IMR-90 (cell line): ENCODE results near the gene NNT. TPM values are rescaled to one million over a fixed set of nuclear protein-coding genes. Genes with fewer than 3 reads are reported as not detected.

Experiments
- ATAC-seq: fragments of 200-7000 bp; cut with Tn5 transposase; 2 replicates; pipeline ENCODE4 v1.9.1; 2020; ENCODE audit warnings: low read depth, mild to moderate bottlenecking, moderate library complexity
- BruUV-seq: library from RNA; stranded (reverse); fragments of 400-500 nt; replicated peaks from 2 replicates; lab custom pipeline; 2021; lab: Mats Ljungman, UMichigan
- CTCF ChIA-PET: fragments of 300-600 bp; formaldehyde crosslinking; extraction: SDS; loops from one replicate; lab custom pipeline; 2021; ENCODE audit warnings: antibody characterized with exemption; lab: Yijun Ruan, JAX
- POLR2A ChIA-PET: fragments of 300-600 bp; sonication (Branson Sonifier 250); formaldehyde crosslinking; loops from one replicate; lab custom pipeline; 2022; ENCODE audit warnings: antibody characterized with exemption; ENCODE audit not compliant: unreplicated experiment; lab: Charles Lee
- DNase-seq: peaks from one replicate; pipeline ENCODE4 v3.0.0; 2013
- H2AFZ ChIP-seq: replicated peaks from 2 replicates; pipeline ENCODE3; 2013; ENCODE audit warnings: low read length, mild to moderate bottlenecking; ENCODE audit not compliant: poor library complexity
- H2AK5ac ChIP-seq: 2 replicates; pipeline ENCODE4 v1.6.1; 2013; ENCODE audit warnings: low read depth, low read length, inconsistent platforms
- H2AK9ac ChIP-seq: replicated peaks from 2 replicates; pipeline ENCODE3; 2013; ENCODE audit warnings: mild to moderate bottlenecking, low read depth, low read length, moderate library complexity; ENCODE audit not compliant: poor library complexity
- H2BK120ac ChIP-seq: 2 replicates; pipeline ENCODE4 v1.6.1; 2013; ENCODE audit warnings: low read depth, low read length, inconsistent platforms
- H2BK15ac ChIP-seq: 3 replicates; pipeline ENCODE4 v1.6.1; 2013; ENCODE audit warnings: low read depth, low read length, inconsistent platforms
- H2BK20ac ChIP-seq: 2 replicates; pipeline ENCODE4 v1.6.1; 2013; ENCODE audit warnings: low read depth, mild to moderate bottlenecking, inconsistent platforms, low read length, moderate library complexity
- H2BK5ac ChIP-seq: 2 replicates; pipeline ENCODE4 v1.6.1; 2013; ENCODE audit warnings: mild to moderate bottlenecking, low read depth, low read length, inconsistent platforms; ENCODE audit not compliant: poor library complexity, severe bottlenecking
- H3K14ac ChIP-seq: replicated peaks from 2 replicates; pipeline ENCODE4 v1.6.1; 2013; ENCODE audit warnings: low read depth, low read length, inconsistent platforms
- H3K18ac ChIP-seq: 2 replicates; pipeline ENCODE4 v1.6.1; 2013; ENCODE audit warnings: low read depth, low read length, control low read depth
- H3K23ac ChIP-seq: 2 replicates; pipeline ENCODE4 v1.6.1; 2013; ENCODE audit warnings: low read depth, low read length, inconsistent platforms
- H3K27ac ChIP-seq: 2 replicates; pipeline ENCODE4 v1.5.1; 2013; ENCODE audit warnings: mild to moderate bottlenecking, control low read depth, low read length; ENCODE audit not compliant: insufficient read depth
- H3K27me3 ChIP-seq: 2 replicates; pipeline ENCODE4 v1.6.1; 2013; ENCODE audit warnings: low read length; ENCODE audit not compliant: control insufficient read depth, insufficient read depth
- H3K36me3 ChIP-seq: 2 replicates; pipeline ENCODE4 v1.6.1; 2013; ENCODE audit warnings: low read length, mixed read lengths; ENCODE audit not compliant: control insufficient read depth, insufficient read depth
- H3K4ac ChIP-seq: 2 replicates; pipeline ENCODE4 v1.6.1; 2013; ENCODE audit warnings: low read depth, low read length, inconsistent platforms
- H3K4me1 ChIP-seq: 2 replicates; pipeline ENCODE4 v1.6.1; 2013; ENCODE audit warnings: low read length, mixed read lengths; ENCODE audit not compliant: control insufficient read depth, insufficient read depth
- H3K4me2 ChIP-seq: 2 replicates; pipeline ENCODE4 v1.6.1; 2013; ENCODE audit warnings: low read depth, mild to moderate bottlenecking, control low read depth, low read length, moderate library complexity
- H3K4me3 ChIP-seq: 2 replicates; pipeline ENCODE4 v1.5.1; 2013; ENCODE audit warnings: low read depth, mild to moderate bottlenecking, control low read depth, low read length, moderate library complexity; ENCODE audit not compliant: insufficient read depth
- H3K56ac ChIP-seq: 2 replicates; pipeline ENCODE4 v1.6.1; 2013; ENCODE audit warnings: low read length, inconsistent platforms; ENCODE audit not compliant: insufficient read depth; ENCODE audit errors: extremely low read depth
- H3K79me1 ChIP-seq, 2 experiments: 2 replicates each; pipeline ENCODE4 v1.6.1; 2013; ENCODE audit warnings: low read length in 2 of 2, inconsistent platforms in 1 of 2, low read depth in 1 of 2
- H3K9ac ChIP-seq: 2 replicates; pipeline ENCODE4 v1.6.1; 2013; ENCODE audit warnings: low read depth, low read length, control low read depth
- H3K9me1 ChIP-seq: 2 replicates; pipeline ENCODE4 v1.6.1; 2013; ENCODE audit warnings: low read length, inconsistent platforms; ENCODE audit not compliant: insufficient read depth
- H3K9me3 ChIP-seq: 2 replicates; pipeline ENCODE4 v1.6.1; 2013; ENCODE audit warnings: low read length; ENCODE audit not compliant: control insufficient read depth, insufficient read depth
- H4K20me1 ChIP-seq: 2 replicates; pipeline ENCODE4 v1.6.1; 2013; ENCODE audit warnings: low read length, inconsistent platforms; ENCODE audit not compliant: insufficient read depth
- H4K5ac ChIP-seq: 2 replicates; pipeline ENCODE4 v1.6.1; 2013; ENCODE audit warnings: mild to moderate bottlenecking, low read depth, low read length, control low read depth
- H4K8ac ChIP-seq, 2 experiments: 2 replicates each; pipeline ENCODE4 v1.6.1; 2013; ENCODE audit warnings: low read depth in 2 of 2, low read length in 2 of 2, control low read depth in 1 of 2, inconsistent platforms in 1 of 2
- H4K91ac ChIP-seq: 2 replicates; pipeline ENCODE4 v1.6.1; 2013; ENCODE audit warnings: low read depth, low read length, inconsistent platforms; ENCODE audit not compliant: insufficient read depth
- CHD1 ChIP-seq: IDR thresholded peaks from 2 replicates; pipeline ENCODE4 v1.6.1; 2012; ENCODE audit warnings: low read depth, low read length, improper control_type of control experiment
- MAFK ChIP-seq: IDR thresholded peaks from 2 replicates; pipeline ENCODE4 v1.6.1; 2012; ENCODE audit warnings: low read depth, low read length, improper control_type of control experiment
- POLR2A ChIP-seq: IDR thresholded peaks from 2 replicates; pipeline ENCODE4 v1.6.1; 2012; ENCODE audit warnings: mild to moderate bottlenecking, low read depth, low read length
- RCOR1 ChIP-seq: IDR thresholded peaks from 2 replicates; pipeline ENCODE4 v1.6.1; 2012; ENCODE audit warnings: mild to moderate bottlenecking, low read length, improper control_type of control experiment; ENCODE audit not compliant: insufficient replicate concordance
- RFX5 ChIP-seq: IDR thresholded peaks from 2 replicates; pipeline ENCODE4 v1.8.0; 2012; ENCODE audit warnings: low read depth, mild to moderate bottlenecking, low read length, moderate library complexity
- WGBS, 2 experiments: methylation state at CpG; one replicate each; pipeline versions ENCODE4 v1.1.5 to v1.1.7; 2013; ENCODE audit warnings: missing lambda C conversion rate in 2 of 2; ENCODE audit not compliant: insufficient read length in 1 of 2; ENCODE audit errors: extremely low coverage in 2 of 2; 5-methylcytosine and 5-hydroxymethylcytosine counted together
- dilution Hi-C: fragments of 300-500 bp; cut with HindIII; formaldehyde crosslinking; loops from one replicate; pipeline ENCODE4 v1.14.3; 2018; ENCODE audit warnings: low sequenced_read_pairs; ENCODE audit not compliant: unreplicated experiment
- in situ Hi-C: fragments of 300-500 bp; cut with MboI; formaldehyde crosslinking; loops from 3 replicates; pipeline ENCODE4 v1.14.3; 2019; ENCODE audit warnings: low sequenced_read_pairs, inconsistent platforms, mixed read lengths
- intact Hi-C: fragments of 100-400 bp; cut with micrococcal nuclease; formaldehyde crosslinking; loops from 2 replicates; pipeline ENCODE4 v1.10.0; 2022
- polyA plus RNA-seq, 3 experiments: library from polyadenylated mRNA; depleted of rRNA; stranded (reverse); fragments of >200 nt; gene quantifications; 2 replicates each; pipeline ENCODE4 v1.2.3, GENCODE V29; 2012; ENCODE audit warnings: low replicate concordance in 1 of 3
- total RNA-seq: library from RNA; depleted of rRNA; stranded (reverse); fragments of >200 nt; gene quantifications from 2 replicates; pipeline ENCODE4 v1.2.3, GENCODE V29; 2012
- TF ChIP-seq, protein P1 (sequence below): fragments of 150-350 bp; IDR thresholded peaks from 2 replicates; pipeline ENCODE4 v1.6.1; 2016; ENCODE audit warnings: low read depth, mild to moderate bottlenecking, low read length, moderate library complexity, borderline replicate concordance
- TF ChIP-seq, protein P2 (sequence below): fragments of 150-350 bp; IDR thresholded peaks from 2 replicates; pipeline ENCODE4 v1.6.1; 2017; ENCODE audit warnings: mild to moderate bottlenecking, antibody characterized with exemption, low read length, low read depth

NNT gene
- total and polyA plus RNA-seq, 2 of the 4 experiments (the other 2 are of a cell fraction): 23.1 to 57.2 TPM

GRCh38 chr5:43613370-43613769 is 10.4 kb downstream of the NNT start:
- Histone ChIP-seq H3K23ac (no peak overlapping the region), H2BK15ac (no peak overlapping the region), H3K4me3 (no peak overlapping the region), H2BK120ac (no peak overlapping the region), H3K14ac (no peak overlapping the region), H3K4me1 (no peaks in the 10 kb centered on the region), H4K8ac (no peak overlapping the region), H3K27ac (no peak overlapping the region), H2AFZ (no peak overlapping the region), H3K79me1 (peaks cover 8 to 16% of the 10 kb centered on the region in 2 experiments; a peak in 2 of 4 replicates), H3K4me2 (no peak overlapping the region), H3K27me3 (no peaks in the 10 kb centered on the region), H3K4ac (no peak overlapping the region), H3K36me3 (peaks cover 14% of the 10 kb centered on the region), H2BK5ac (no peak overlapping the region), H2AK9ac (no peak overlapping the region), H4K91ac (no peak overlapping the region), H4K5ac (no peak overlapping the region), H3K56ac (no peak overlapping the region), H2AK5ac (no peak overlapping the region), H2BK20ac (no peak overlapping the region), H3K9me3 (no peaks in the 10 kb centered on the region), H4K20me1 (no peaks in the 10 kb centered on the region), H3K18ac (no peak overlapping the region), H3K9ac (no peak overlapping the region), H3K9me1 (no peaks in the 10 kb centered on the region)
- TF ChIP-seq POLR2A: no peak
- TF ChIP-seq, protein P1, sequence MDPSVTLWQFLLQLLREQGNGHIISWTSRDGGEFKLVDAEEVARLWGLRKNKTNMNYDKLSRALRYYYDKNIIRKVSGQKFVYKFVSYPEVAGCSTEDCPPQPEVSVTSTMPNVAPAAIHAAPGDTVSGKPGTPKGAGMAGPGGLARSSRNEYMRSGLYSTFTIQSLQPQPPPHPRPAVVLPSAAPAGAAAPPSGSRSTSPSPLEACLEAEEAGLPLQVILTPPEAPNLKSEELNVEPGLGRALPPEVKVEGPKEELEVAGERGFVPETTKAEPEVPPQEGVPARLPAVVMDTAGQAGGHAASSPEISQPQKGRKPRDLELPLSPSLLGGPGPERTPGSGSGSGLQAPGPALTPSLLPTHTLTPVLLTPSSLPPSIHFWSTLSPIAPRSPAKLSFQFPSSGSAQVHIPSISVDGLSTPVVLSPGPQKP: no peak
- TF ChIP-seq RFX5: no peak
- TF ChIP-seq RCOR1: no peak
- TF ChIP-seq MAFK: no peak
- TF ChIP-seq, protein P2, sequence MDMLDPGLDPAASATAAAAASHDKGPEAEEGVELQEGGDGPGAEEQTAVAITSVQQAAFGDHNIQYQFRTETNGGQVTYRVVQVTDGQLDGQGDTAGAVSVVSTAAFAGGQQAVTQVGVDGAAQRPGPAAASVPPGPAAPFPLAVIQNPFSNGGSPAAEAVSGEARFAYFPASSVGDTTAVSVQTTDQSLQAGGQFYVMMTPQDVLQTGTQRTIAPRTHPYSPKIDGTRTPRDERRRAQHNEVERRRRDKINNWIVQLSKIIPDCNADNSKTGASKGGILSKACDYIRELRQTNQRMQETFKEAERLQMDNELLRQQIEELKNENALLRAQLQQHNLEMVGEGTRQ: no peak
- no peak for TF ChIP-seq CHD1
- ChIA-PET POLR2A (no interaction called here), CTCF (no interaction called here)
- ATAC-seq (no peak), DNase-seq (no peak)
- dilution Hi-C loops: no loop called here
- no TSS peak for BruUV-seq
- no CpG with 5 or more reads among the region's 4 CpGs for WGBS, 2 experiments
- intact Hi-C loops: no loop called here
- in situ Hi-C loops: no loop called here
